ENCODE measurements around the gene RALGDS. TPM values are rescaled to one million over a fixed set of nuclear protein-coding genes. Genes with fewer than 3 reads are reported as not detected.

RALGDS gene
- total RNA-seq, 1 experiment from 2014 or later, result 13.7 TPM

DNA sequence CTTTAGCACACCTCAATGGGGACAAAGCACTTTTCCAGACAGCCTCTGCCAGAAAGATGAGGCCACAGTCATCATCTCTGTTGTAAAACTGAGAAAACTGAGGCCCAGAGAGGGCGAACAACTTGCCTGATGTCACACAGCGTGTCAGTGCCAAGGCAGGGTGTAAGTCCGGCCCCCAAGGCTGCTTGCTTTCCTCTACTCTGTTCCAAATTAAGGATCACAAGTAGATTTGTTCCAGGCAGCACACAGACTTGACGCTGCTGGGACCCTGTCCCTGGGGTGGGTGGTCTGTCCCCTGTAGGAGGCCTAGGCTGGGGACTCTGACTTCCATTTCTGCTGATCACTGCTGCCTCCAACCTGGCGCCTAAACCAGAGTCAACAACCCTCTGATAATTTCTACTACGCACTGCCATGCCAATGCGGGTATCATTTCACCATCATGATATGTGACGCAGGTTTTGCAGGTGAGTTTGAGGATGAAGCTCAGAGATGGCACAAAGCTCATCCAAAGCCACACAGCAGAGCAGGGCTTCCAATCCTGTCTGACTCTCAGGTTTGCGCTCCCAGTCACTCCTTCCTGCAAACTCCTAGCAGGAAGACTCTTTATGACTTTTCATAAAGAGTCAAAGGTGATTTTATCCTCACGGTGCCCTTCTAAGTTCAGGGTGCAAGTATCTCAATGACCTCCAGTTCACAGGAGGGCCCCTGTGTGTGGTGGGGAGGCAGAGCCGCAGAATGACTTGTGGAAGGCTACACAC lies 13.5 kb upstream of the RALGDS start:
- Mint-ChIP-seq H3K36me3 (ENCODE audit: insufficient read depth, unreplicated experiment) (peaks cover 14% of the 10 kb centered on the region), H3K27ac (ENCODE audit: unreplicated experiment) (peak overlapping the region; percentile 93), H3K9me3 (ENCODE audit: low read depth, unreplicated experiment) (no peaks in the 10 kb centered on the region), H3K4me1 (ENCODE audit: low read depth, unreplicated experiment) (peaks cover 26% of the 10 kb centered on the region), H3K4me3 (ENCODE audit: low read depth, unreplicated experiment) (peak overlapping the region; percentile 34), H3K27me3 (ENCODE audit: unreplicated experiment) (no peaks in the 10 kb centered on the region)
- intact Hi-C loops (cut with micrococcal nuclease; ENCODE audit: unreplicated experiment), result no loop called here
- TF ChIP-seq, protein P1, sequence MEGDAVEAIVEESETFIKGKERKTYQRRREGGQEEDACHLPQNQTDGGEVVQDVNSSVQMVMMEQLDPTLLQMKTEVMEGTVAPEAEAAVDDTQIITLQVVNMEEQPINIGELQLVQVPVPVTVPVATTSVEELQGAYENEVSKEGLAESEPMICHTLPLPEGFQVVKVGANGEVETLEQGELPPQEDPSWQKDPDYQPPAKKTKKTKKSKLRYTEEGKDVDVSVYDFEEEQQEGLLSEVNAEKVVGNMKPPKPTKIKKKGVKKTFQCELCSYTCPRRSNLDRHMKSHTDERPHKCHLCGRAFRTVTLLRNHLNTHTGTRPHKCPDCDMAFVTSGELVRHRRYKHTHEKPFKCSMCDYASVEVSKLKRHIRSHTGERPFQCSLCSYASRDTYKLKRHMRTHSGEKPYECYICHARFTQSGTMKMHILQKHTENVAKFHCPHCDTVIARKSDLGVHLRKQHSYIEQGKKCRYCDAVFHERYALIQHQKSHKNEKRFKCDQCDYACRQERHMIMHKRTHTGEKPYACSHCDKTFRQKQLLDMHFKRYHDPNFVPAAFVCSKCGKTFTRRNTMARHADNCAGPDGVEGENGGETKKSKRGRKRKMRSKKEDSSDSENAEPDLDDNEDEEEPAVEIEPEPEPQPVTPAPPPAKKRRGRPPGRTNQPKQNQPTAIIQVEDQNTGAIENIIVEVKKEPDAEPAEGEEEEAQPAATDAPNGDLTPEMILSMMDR (IDR thresholded peaks at IDR 0.05; ENCODE audit: unreplicated experiment), result no peak
- DNase-seq, result no peak
- CTCF ChIA-PET, result interaction anchor here (0.6 to 3.1 kb wide), 5 partner anchors 8 to 31 kb away, joined by 3 to 40 read pairs (median 6); no protein-coding TSS in a partner anchor
- no TSS peak for BruUV-seq (replicated peaks)

DNA sequence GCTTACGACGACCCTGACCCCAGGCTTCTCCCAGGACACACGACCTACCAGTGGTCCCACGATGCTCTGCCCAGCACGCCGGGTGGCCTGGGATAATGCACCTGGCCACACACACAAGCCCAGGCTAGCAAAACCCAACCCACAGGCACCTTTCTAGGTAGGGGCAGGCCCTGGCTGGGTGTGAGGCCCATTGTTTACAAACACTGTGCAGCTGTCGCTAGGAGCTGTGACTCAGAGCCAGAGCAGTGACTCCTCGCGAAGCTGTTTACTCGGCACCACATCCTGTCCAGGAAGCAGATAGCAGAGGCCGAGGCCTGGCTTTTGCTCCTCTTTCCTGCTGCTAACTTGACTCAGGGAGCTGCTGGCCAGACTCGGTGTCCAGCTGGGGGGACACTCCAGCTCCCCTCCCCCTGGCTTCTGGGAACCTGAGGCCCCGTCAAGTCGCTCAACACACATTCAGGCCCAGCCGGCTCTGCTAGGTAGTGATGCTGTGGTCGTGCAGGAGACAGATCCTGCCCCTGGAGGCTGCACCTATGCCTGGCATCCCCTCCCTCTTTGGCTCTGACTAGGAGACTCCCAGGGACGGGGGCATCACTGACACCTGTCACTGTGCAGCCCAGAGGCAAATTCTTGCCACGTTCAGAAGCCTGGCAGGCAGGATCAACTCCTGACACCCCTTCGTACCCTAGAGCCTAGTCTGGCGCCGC lies 12.8 kb upstream of the RALGDS start:
- Mint-ChIP-seq H3K9me3 (ENCODE audit: low read depth, unreplicated experiment) (no peaks in the 10 kb centered on the region), H3K27ac (ENCODE audit: unreplicated experiment) (peak overlapping the region; percentile 93), H3K4me1 (ENCODE audit: low read depth, unreplicated experiment) (peaks cover 26% of the 10 kb centered on the region), H3K36me3 (ENCODE audit: insufficient read depth, unreplicated experiment) (peaks cover 14% of the 10 kb centered on the region), H3K27me3 (ENCODE audit: unreplicated experiment) (no peaks in the 10 kb centered on the region), H3K4me3 (ENCODE audit: low read depth, unreplicated experiment) (peak overlapping the region; percentile 34)
- CTCF ChIA-PET, result interaction anchor here (0.8 to 3.1 kb wide), 3 partner anchors 10 to 30 kb away, joined by 3 to 40 read pairs (median 6); no protein-coding TSS in a partner anchor
- TSS peak; percentile 84 for BruUV-seq (replicated peaks)
- TF ChIP-seq, protein P1 (IDR thresholded peaks at IDR 0.05; ENCODE audit: unreplicated experiment), result no peak
- peak; percentile 91 for DNase-seq
- intact Hi-C loops (cut with micrococcal nuclease; ENCODE audit: unreplicated experiment), result no loop called here

DNA sequence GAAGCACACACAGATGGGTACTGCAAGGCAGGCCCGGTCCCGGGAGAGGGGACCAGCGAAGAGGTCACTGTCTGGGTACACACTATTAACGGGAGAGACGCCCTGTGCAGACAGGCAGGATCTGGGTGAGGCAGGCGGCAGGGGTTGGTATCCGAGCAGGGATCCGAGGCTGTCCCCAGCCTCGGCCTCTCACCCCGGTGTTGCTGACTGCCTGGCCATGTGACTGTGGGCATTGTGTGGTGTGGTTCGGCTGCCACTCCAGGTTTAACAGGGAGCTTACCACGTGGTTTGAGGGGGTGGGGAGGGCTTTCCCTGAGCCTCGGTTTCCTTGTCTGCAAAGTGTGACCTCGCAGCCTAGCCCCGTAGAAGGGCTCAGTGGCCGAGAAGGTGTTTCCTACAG lies 11.1 kb upstream of the RALGDS start:
- TF ChIP-seq, protein P1 (IDR thresholded peaks at IDR 0.05; ENCODE audit: unreplicated experiment), result no peak
- BruUV-seq (replicated peaks), result no TSS peak
- no peak for DNase-seq
- peaks cover 37% of the 10 kb centered on the region for H3K4me1 Mint-ChIP-seq (ENCODE audit: low read depth, unreplicated experiment)
- no peak overlapping the region for H3K4me3 Mint-ChIP-seq (ENCODE audit: low read depth, unreplicated experiment)
- intact Hi-C loops (cut with micrococcal nuclease; ENCODE audit: unreplicated experiment), result no loop called here
- no peaks in the 10 kb centered on the region for H3K27me3 Mint-ChIP-seq (ENCODE audit: unreplicated experiment)
- H3K36me3 Mint-ChIP-seq (ENCODE audit: insufficient read depth, unreplicated experiment), result peaks cover 22% of the 10 kb centered on the region
- no peak overlapping the region for H3K27ac Mint-ChIP-seq (ENCODE audit: unreplicated experiment)
- CTCF ChIA-PET, result no interaction called here
- no peaks in the 10 kb centered on the region for H3K9me3 Mint-ChIP-seq (ENCODE audit: low read depth, unreplicated experiment)

DNA sequence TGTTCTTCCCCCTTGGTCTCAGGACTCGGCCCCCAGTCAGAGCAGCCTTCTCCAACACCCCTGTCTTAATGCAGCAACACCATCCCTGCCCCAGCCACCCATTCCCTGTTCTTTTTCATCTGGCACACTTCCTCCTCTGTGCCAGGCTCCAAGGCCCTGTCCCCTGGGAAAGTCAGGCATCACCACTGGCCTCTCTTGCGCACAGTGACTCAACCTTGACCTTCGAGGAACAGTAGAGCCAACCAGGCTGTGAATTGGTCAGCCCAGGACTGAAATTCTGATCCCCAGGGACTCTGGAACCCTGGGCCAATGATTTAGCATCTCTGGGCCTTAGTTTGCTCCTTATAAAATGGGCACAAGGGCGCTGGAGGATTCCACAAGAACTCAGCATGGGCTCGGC lies 10.5 kb upstream of the RALGDS start:
- CTCF ChIA-PET, result no interaction called here
- no peaks in the 10 kb centered on the region for H3K9me3 Mint-ChIP-seq (ENCODE audit: low read depth, unreplicated experiment)

More for the DNA sequence above, 10.5 kb upstream of the RALGDS start:
- Mint-ChIP-seq H3K4me1 (ENCODE audit: low read depth, unreplicated experiment) (peaks cover 37% of the 10 kb centered on the region), H3K27me3 (ENCODE audit: unreplicated experiment) (no peaks in the 10 kb centered on the region), H3K27ac (ENCODE audit: unreplicated experiment) (no peak overlapping the region), H3K36me3 (ENCODE audit: insufficient read depth, unreplicated experiment) (peaks cover 22% of the 10 kb centered on the region), H3K4me3 (ENCODE audit: low read depth, unreplicated experiment) (no peak overlapping the region)
- TF ChIP-seq, protein P1 (IDR thresholded peaks at IDR 0.05; ENCODE audit: unreplicated experiment), result no peak
- no TSS peak for BruUV-seq (replicated peaks)
- intact Hi-C loops (cut with micrococcal nuclease; ENCODE audit: unreplicated experiment), result no loop called here
- DNase-seq, result no peak
